AG04449 (cell line): ENCODE results near the gene LMO2.
A peak's percentile ranks its signal among the peaks of the same experiment; 100 is the strongest.

Experiments
- CTCF ChIA-PET: fragments of 350-600 bp; formaldehyde crosslinking; extraction: SDS; loops from one replicate; lab custom pipeline; 2021; ENCODE audit warnings: antibody characterized with exemption; lab: Yijun Ruan, JAX
- POLR2A ChIA-PET: fragments of 400-600, 350-600 bp; formaldehyde crosslinking; extraction: SDS; loops from one replicate; lab custom pipeline; 2020; ENCODE audit warnings: antibody characterized with exemption, inconsistent platforms; lab: Yijun Ruan, JAX
- DNase-seq: peaks from one replicate; pipeline ENCODE4 v3.0.0-alpha.2; 2010; ENCODE audit warnings: low read depth, low spot score
- H3K4me3 ChIP-seq: 2 replicates; pipeline ENCODE4 v1.5.1; 2011; ENCODE audit warnings: low read depth, mild to moderate bottlenecking, control low read depth, low read length
- CTCF ChIP-seq: IDR thresholded peaks from one replicate; pipeline ENCODE4 v1.5.1; 2011; ENCODE audit warnings: mild to moderate bottlenecking, moderate library complexity, low read length, control low read depth, inconsistent platforms; ENCODE audit not compliant: insufficient read depth; ENCODE audit errors: missing control alignments

The LMO2 gene

GRCh38 chr11:33869481-33870422 is 22.1 kb downstream of the LMO2 start:
- ChIA-PET CTCF (no interaction called here), POLR2A (no interaction called here)
- DNase-seq = no peak
- peak overlapping the region; percentile 51 for H3K4me3 ChIP-seq
- no peak for TF ChIP-seq CTCF

GRCh38 chr11:33868647-33869461 is 23.0 kb downstream of the LMO2 start:
- no peak for DNase-seq
- ChIA-PET CTCF (interaction anchor here (0.8 to 3.0 kb wide), 6 partner anchors 11 to 119 kb away, joined by 3 to 35 read pairs (median 6); no protein-coding TSS in a partner anchor), POLR2A (no interaction called here)
- H3K4me3 ChIP-seq = no peak overlapping the region
- TF ChIP-seq CTCF = no peak

DNA sequence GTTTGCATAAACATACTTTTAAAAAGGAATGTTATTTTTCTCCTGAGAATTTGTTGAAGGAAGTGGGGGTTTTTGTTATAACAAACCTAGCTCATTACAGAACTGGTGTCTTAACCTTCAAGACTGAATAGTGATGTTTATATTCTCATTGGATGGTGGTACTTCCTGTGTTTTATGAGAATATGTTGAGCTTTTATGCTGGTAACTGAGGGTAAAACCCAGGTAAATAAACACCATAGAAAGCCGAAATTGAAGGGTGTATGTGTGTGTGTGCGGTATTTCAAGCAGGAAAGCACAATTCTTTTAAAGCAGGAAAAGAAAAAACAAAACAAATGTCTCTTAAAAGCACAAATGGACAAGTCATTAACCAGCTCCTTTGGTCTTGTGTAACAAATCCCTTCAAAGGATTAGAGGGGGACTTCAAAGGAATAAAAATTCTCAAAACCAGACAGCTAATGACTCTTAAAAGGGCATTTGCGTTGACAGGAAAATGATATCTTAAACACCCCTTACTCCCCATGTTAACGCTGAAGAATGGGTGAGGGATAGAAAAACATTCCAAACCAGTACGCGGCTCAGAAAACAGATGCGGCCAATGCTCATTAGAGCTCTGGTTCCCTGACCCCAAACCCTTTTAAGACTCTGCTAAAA is 23.8 kb downstream of the LMO2 start:
- H3K4me3 ChIP-seq = no peak overlapping the region
- CTCF ChIA-PET = interaction anchor here (0.8 to 3.0 kb wide), 6 partner anchors 10 to 120 kb away, joined by 3 to 35 read pairs (median 6); no protein-coding TSS in a partner anchor
- DNase-seq = no peak
- no peak for TF ChIP-seq CTCF
- POLR2A ChIA-PET = no interaction called here

- H3K4me3 ChIP-seq = no peak overlapping the region
- no peak for DNase-seq
- ChIA-PET POLR2A (no interaction called here), CTCF (interaction anchor here (0.8 to 3.0 kb wide), 6 partner anchors 10 to 120 kb away, joined by 3 to 35 read pairs (median 6); no protein-coding TSS in a partner anchor)
- TF ChIP-seq CTCF = no peak
These were observed 24.3 kb downstream of the LMO2 start for GRCh38 chr11:33867561-33867960.

GRCh38 chr11:33866936-33867335 is 24.9 kb downstream of the LMO2 start:
- no peak overlapping the region for H3K4me3 ChIP-seq
- ChIA-PET POLR2A (no interaction called here), CTCF (interaction anchor here (1.3 to 3.0 kb wide), 4 partner anchors 9 to 121 kb away, joined by 3 to 35 read pairs (median 11); no protein-coding TSS in a partner anchor)
- DNase-seq = no peak
- no peak for TF ChIP-seq CTCF
